Central memory CD8-positive, alpha-beta T cell (primary cell): ENCODE results near the gene DENND11.
A peak's percentile ranks its signal among the peaks of the same experiment; 100 is the strongest.

Experiments used
- ATAC-seq: fragments of 150-1000 bp; cut with Tn5 transposase; replicated peaks from 2 replicates; pipeline ENCODE4 v1.10.0; 2022; ENCODE audit warnings: mild to moderate bottlenecking, moderate FRiP score, moderate number of reproducible peaks; ENCODE audit not compliant: poor library complexity, severe bottlenecking; ENCODE audit errors: extremely low read depth
- DNase-seq, 2 donors: peaks; one replicate each; pipeline ENCODE4 v3.0.0; 2021; ENCODE audit warnings: low spot score in 2 of 2
- H3K27ac Mint-ChIP-seq: one replicate; pipeline ENCODE4 v1.8.0; 2022; ENCODE audit warnings: low read depth, mild to moderate bottlenecking, moderate library complexity, mixed read lengths
- H3K27me3 Mint-ChIP-seq: one replicate; pipeline ENCODE4 v1.8.0; 2022; ENCODE audit warnings: mixed read lengths
- H3K36me3 Mint-ChIP-seq: one replicate; pipeline ENCODE4 v1.8.0; 2022; ENCODE audit warnings: mild to moderate bottlenecking, moderate library complexity, mixed read lengths; ENCODE audit not compliant: insufficient read depth
- H3K4me1 Mint-ChIP-seq: one replicate; pipeline ENCODE4 v1.8.0; 2022; ENCODE audit warnings: mixed read lengths
- H3K4me3 Mint-ChIP-seq: one replicate; pipeline ENCODE4 v1.8.0; 2022; ENCODE audit warnings: mild to moderate bottlenecking, moderate library complexity, mixed read lengths
- H3K9me3 Mint-ChIP-seq: one replicate; pipeline ENCODE4 v1.8.0; 2022; ENCODE audit warnings: mixed read lengths

DENND11 gene

GRCh38 chr7:141702047-141702567 lies at the start of gene DENND11:
DENND11 (minus strand) TSS chr7:141702166; CDS start chr7:141702153, 13 bp downstream.
- no peaks in the 10 kb centered on the region for H3K27me3 Mint-ChIP-seq
- DNase-seq (peak; percentile 28 to 36), ATAC-seq (peak; percentile 76)
- H3K4me1 Mint-ChIP-seq = peaks cover 47% of the 10 kb centered on the region
- H3K4me3 Mint-ChIP-seq = peak within 1 kb of the TSS; percentile 88
- peak within 1 kb of the TSS; percentile 93 for H3K27ac Mint-ChIP-seq
- no peaks in the 10 kb centered on the region for H3K9me3 Mint-ChIP-seq
- peaks cover 13% of the 10 kb centered on the region for H3K36me3 Mint-ChIP-seq

- DNase-seq (no peak), ATAC-seq (no peak)
- Mint-ChIP-seq H3K36me3 (peaks cover 73% of the 10 kb centered on the region), H3K4me1 (peaks cover 8% of the 10 kb centered on the region), H3K4me3 (no peak overlapping the region), H3K27me3 (no peaks in the 10 kb centered on the region), H3K27ac (peak overlapping the region; percentile 22), H3K9me3 (peaks cover 7% of the 10 kb centered on the region)
Observed at GRCh38 chr7:141748396-141748795, 46.4 kb upstream of the DENND11 start.

- ATAC-seq (no peak), DNase-seq (no peak)
- Mint-ChIP-seq H3K4me1 (peaks cover 32% of the 10 kb centered on the region), H3K36me3 (peaks cover 65% of the 10 kb centered on the region), H3K9me3 (no peaks in the 10 kb centered on the region), H3K27ac (no peak overlapping the region), H3K4me3 (no peak overlapping the region), H3K27me3 (no peaks in the 10 kb centered on the region)
Observed at GRCh38 chr7:141744131-141744530, 42.2 kb upstream of the DENND11 start.

- no peak overlapping the region for H3K4me3 Mint-ChIP-seq
- H3K4me1 Mint-ChIP-seq = peaks cover 49% of the 10 kb centered on the region
- H3K27me3 Mint-ChIP-seq = no peaks in the 10 kb centered on the region
- ATAC-seq (no peak), DNase-seq (no peak)
- H3K9me3 Mint-ChIP-seq = no peaks in the 10 kb centered on the region
- peaks cover 66% of the 10 kb centered on the region for H3K36me3 Mint-ChIP-seq
- H3K27ac Mint-ChIP-seq = peak overlapping the region; percentile 36
Observed at GRCh38 chr7:141742229-141742628, 40.3 kb upstream of the DENND11 start.

- peaks cover 51% of the 10 kb centered on the region for H3K4me1 Mint-ChIP-seq
- peak overlapping the region; percentile 100 for H3K27ac Mint-ChIP-seq
- H3K9me3 Mint-ChIP-seq = no peaks in the 10 kb centered on the region
- peaks cover 45% of the 10 kb centered on the region for H3K36me3 Mint-ChIP-seq
- no peak for ATAC-seq
- no peaks in the 10 kb centered on the region for H3K27me3 Mint-ChIP-seq
- no peak for DNase-seq
- peak overlapping the region; percentile 96 for H3K4me3 Mint-ChIP-seq
Observed at GRCh38 chr7:141739250-141739649, 37.3 kb upstream of the DENND11 start.

- Mint-ChIP-seq H3K36me3 (peaks cover 39% of the 10 kb centered on the region), H3K27me3 (no peaks in the 10 kb centered on the region), H3K4me3 (peak overlapping the region; percentile 96), H3K27ac (peak overlapping the region; percentile 100), H3K9me3 (no peaks in the 10 kb centered on the region), H3K4me1 (peaks cover 45% of the 10 kb centered on the region)
- ATAC-seq = no peak
- DNase-seq = no peak
Observed at GRCh38 chr7:141738592-141739013, 36.6 kb upstream of the DENND11 start.

- DNase-seq = peak; percentile 78 to 89
- Mint-ChIP-seq H3K9me3 (no peaks in the 10 kb centered on the region), H3K4me1 (peaks cover 40% of the 10 kb centered on the region), H3K4me3 (peak within 1 kb of the TSS; percentile 96), H3K36me3 (peaks cover 33% of the 10 kb centered on the region), H3K27me3 (no peaks in the 10 kb centered on the region), H3K27ac (peak within 1 kb of the TSS; percentile 100)
- peak; percentile 81 for ATAC-seq
Observed at GRCh38 chr7:141737836-141738591, 36.0 kb upstream of the DENND11 start, which contains the start of gene SSBP1. SSBP1 (plus strand) TSS chr7:141738358; CDS start chr7:141739167, 809 bp downstream.

- Mint-ChIP-seq H3K27ac (peak overlapping the region; percentile 100), H3K4me1 (peaks cover 34% of the 10 kb centered on the region), H3K36me3 (peaks cover 25% of the 10 kb centered on the region), H3K9me3 (no peaks in the 10 kb centered on the region), H3K4me3 (peak overlapping the region; percentile 96), H3K27me3 (no peaks in the 10 kb centered on the region)
- ATAC-seq = peak; percentile 35
- DNase-seq = peak in 1 of 2 donors; percentile 21
Observed at GRCh38 chr7:141737118-141737835, 35.3 kb upstream of the DENND11 start.

- Mint-ChIP-seq H3K36me3 (peaks cover 4% of the 10 kb centered on the region), H3K27ac (peak overlapping the region; percentile 89), H3K9me3 (no peaks in the 10 kb centered on the region), H3K27me3 (no peaks in the 10 kb centered on the region), H3K4me3 (peak overlapping the region; percentile 46), H3K4me1 (no peaks in the 10 kb centered on the region)
- ATAC-seq = no peak
- DNase-seq = no peak
Observed at GRCh38 chr7:141731476-141732149, 29.6 kb upstream of the DENND11 start.

- H3K27me3 Mint-ChIP-seq = no peaks in the 10 kb centered on the region
- H3K9me3 Mint-ChIP-seq = no peaks in the 10 kb centered on the region
- no peaks in the 10 kb centered on the region for H3K4me1 Mint-ChIP-seq
- H3K27ac Mint-ChIP-seq = no peak overlapping the region
- ATAC-seq = no peak
- peaks cover 6% of the 10 kb centered on the region for H3K36me3 Mint-ChIP-seq
- H3K4me3 Mint-ChIP-seq = no peak overlapping the region
- DNase-seq = no peak
Observed at GRCh38 chr7:141729020-141729419, 27.1 kb upstream of the DENND11 start.

GRCh38 chr7:141722529-141722928 lies 20.6 kb upstream of the DENND11 start:
- DNase-seq (no peak), ATAC-seq (no peak)
- Mint-ChIP-seq H3K27ac (no peak overlapping the region), H3K4me3 (no peak overlapping the region), H3K27me3 (no peaks in the 10 kb centered on the region), H3K9me3 (no peaks in the 10 kb centered on the region), H3K4me1 (no peaks in the 10 kb centered on the region), H3K36me3 (peaks cover 2% of the 10 kb centered on the region)

GRCh38 chr7:141717450-141717849 lies 15.5 kb upstream of the DENND11 start:
- Mint-ChIP-seq H3K9me3 (no peaks in the 10 kb centered on the region), H3K36me3 (peaks cover 1% of the 10 kb centered on the region), H3K27me3 (no peaks in the 10 kb centered on the region), H3K4me3 (no peak overlapping the region), H3K27ac (peak overlapping the region; percentile 43), H3K4me1 (peaks cover under 1% of the 10 kb centered on the region)
- ATAC-seq (no peak), DNase-seq (no peak)
